Neuronal stem cell (in vitro differentiated cells): ENCODE data around the gene FAF1.
"Not testable (repeated sequence)": the region's sequence is repeated elsewhere in the genome, so short reads cannot be mapped to it uniquely, and the experiment has no call there.

Experiments used
- DNase-seq: peaks from one replicate; pipeline ENCODE4 v3.0.0-alpha.2; 2013; ENCODE audit warnings: low spot score
- H2AFZ ChIP-seq: one replicate; pipeline ENCODE4 v1.6.1; 2013; ENCODE audit warnings: mild to moderate bottlenecking, low read length, inconsistent platforms
- H2AK5ac ChIP-seq: 2 replicates; pipeline ENCODE4 v1.6.1; 2013; ENCODE audit warnings: low read depth, mild to moderate bottlenecking, inconsistent platforms, low read length, moderate library complexity, mixed read lengths
- H2BK120ac ChIP-seq: 2 replicates; pipeline ENCODE4 v1.6.1; 2013; ENCODE audit warnings: low read depth, mild to moderate bottlenecking, inconsistent platforms, low read length, moderate library complexity, mixed read lengths
- H2BK12ac ChIP-seq: one replicate; pipeline ENCODE4 v1.6.1; 2013; ENCODE audit warnings: low read length, inconsistent platforms
- H2BK15ac ChIP-seq: 2 replicates; pipeline ENCODE4 v1.6.1; 2013; ENCODE audit warnings: mild to moderate bottlenecking, low read length, inconsistent platforms, mixed read lengths
- H2BK5ac ChIP-seq: one replicate; pipeline ENCODE4 v1.6.1; 2013; ENCODE audit warnings: inconsistent platforms, mild to moderate bottlenecking, low read length, moderate library complexity
- H3K14ac ChIP-seq: one replicate; pipeline ENCODE4 v1.6.1; 2013; ENCODE audit warnings: low read length, inconsistent platforms
- H3K18ac ChIP-seq: 2 replicates; pipeline ENCODE4 v1.6.1; 2013; ENCODE audit warnings: low read length, inconsistent platforms
- H3K23ac ChIP-seq: 2 replicates; pipeline ENCODE4 v1.6.1; 2013; ENCODE audit warnings: low read depth, mild to moderate bottlenecking, mixed read lengths, low read length, inconsistent platforms; ENCODE audit not compliant: poor library complexity
- H3K27ac ChIP-seq: replicated peaks from 3 replicates; pipeline ENCODE4 v1.5.1; 2013; ENCODE audit warnings: low read length, inconsistent platforms
- H3K27me3 ChIP-seq, 3 experiments: 2 replicates each; pipeline ENCODE4 v1.6.1; 2013; ENCODE audit warnings: low read length in 3 of 3, mild to moderate bottlenecking in 2 of 3, inconsistent platforms in 1 of 3, low read depth in 1 of 3, mixed read lengths in 1 of 3, moderate library complexity in 1 of 3; ENCODE audit not compliant: control insufficient read depth in 3 of 3, insufficient read depth in 3 of 3
- H3K36me3 ChIP-seq, 2 donors: replicated peaks in 1 of 2; 2 replicates each; pipeline ENCODE4 v1.6.1; 2013; ENCODE audit warnings: low read length in 2 of 2; ENCODE audit not compliant: control insufficient read depth in 2 of 2, insufficient read depth in 2 of 2
- H3K4ac ChIP-seq: 2 replicates; pipeline ENCODE4 v1.6.1; 2013; ENCODE audit warnings: inconsistent platforms, mild to moderate bottlenecking, low read length, moderate library complexity
- H3K4me1 ChIP-seq, 2 donors: 1 replicate in 1 of 2; 2 replicates in 1 of 2; pipeline ENCODE4 v1.6.1; 2013; ENCODE audit warnings: low read length in 2 of 2, low read depth in 1 of 2; ENCODE audit not compliant: control insufficient read depth in 2 of 2, insufficient read depth in 1 of 2
- H3K4me2 ChIP-seq: one replicate; pipeline ENCODE4 v1.6.1; 2013; ENCODE audit warnings: mild to moderate bottlenecking, low read length, inconsistent platforms; ENCODE audit not compliant: insufficient read depth, poor library complexity, severe bottlenecking
- H3K4me3 ChIP-seq, 2 donors: 2 replicates each; pipeline ENCODE4 v1.5.1; 2013; ENCODE audit warnings: low read length in 2 of 2, mild to moderate bottlenecking in 2 of 2, inconsistent platforms in 1 of 2, moderate library complexity in 1 of 2
- H3K79me1 ChIP-seq: one replicate; pipeline ENCODE4 v1.6.1; 2013; ENCODE audit warnings: low read depth, mild to moderate bottlenecking, inconsistent platforms, low read length, moderate library complexity
- H3K9ac ChIP-seq: one replicate; pipeline ENCODE4 v1.6.1; 2013; ENCODE audit warnings: mild to moderate bottlenecking, low read depth, low read length, inconsistent platforms; ENCODE audit not compliant: poor library complexity
- H3K9me3 ChIP-seq, 2 donors: replicated peaks in 1 of 2; 2 replicates each; pipeline versions ENCODE3 to v1.6.1; 2013; ENCODE audit warnings: low read length in 2 of 2, mild to moderate bottlenecking in 2 of 2, inconsistent platforms in 1 of 2, low read depth in 1 of 2, mixed read lengths in 1 of 2, moderate library complexity in 1 of 2; ENCODE audit not compliant: control insufficient read depth in 2 of 2, insufficient read depth in 1 of 2
- H4K8ac ChIP-seq: one replicate; pipeline ENCODE4 v1.6.1; 2013; ENCODE audit warnings: low read depth, mild to moderate bottlenecking, inconsistent platforms, low read length, moderate library complexity
- H4K91ac ChIP-seq: one replicate; pipeline ENCODE4 v1.6.1; 2013; ENCODE audit warnings: low read length, low read depth, mild to moderate bottlenecking, inconsistent platforms; ENCODE audit not compliant: poor library complexity
- WGBS, 2 donors: extraction: QIAGEN DNeasy Blood & Tissue Kit; methylation state at CpG; one replicate each; pipeline ENCODE4 v1.1.7; 2013; ENCODE audit warnings: missing lambda C conversion rate in 2 of 2, mixed read lengths in 1 of 2; ENCODE audit not compliant: insufficient read length in 2 of 2, insufficient replicate concordance in 1 of 2; ENCODE audit errors: extremely low coverage in 2 of 2; 5-methylcytosine and 5-hydroxymethylcytosine counted together

Gene FAF1

DNA sequence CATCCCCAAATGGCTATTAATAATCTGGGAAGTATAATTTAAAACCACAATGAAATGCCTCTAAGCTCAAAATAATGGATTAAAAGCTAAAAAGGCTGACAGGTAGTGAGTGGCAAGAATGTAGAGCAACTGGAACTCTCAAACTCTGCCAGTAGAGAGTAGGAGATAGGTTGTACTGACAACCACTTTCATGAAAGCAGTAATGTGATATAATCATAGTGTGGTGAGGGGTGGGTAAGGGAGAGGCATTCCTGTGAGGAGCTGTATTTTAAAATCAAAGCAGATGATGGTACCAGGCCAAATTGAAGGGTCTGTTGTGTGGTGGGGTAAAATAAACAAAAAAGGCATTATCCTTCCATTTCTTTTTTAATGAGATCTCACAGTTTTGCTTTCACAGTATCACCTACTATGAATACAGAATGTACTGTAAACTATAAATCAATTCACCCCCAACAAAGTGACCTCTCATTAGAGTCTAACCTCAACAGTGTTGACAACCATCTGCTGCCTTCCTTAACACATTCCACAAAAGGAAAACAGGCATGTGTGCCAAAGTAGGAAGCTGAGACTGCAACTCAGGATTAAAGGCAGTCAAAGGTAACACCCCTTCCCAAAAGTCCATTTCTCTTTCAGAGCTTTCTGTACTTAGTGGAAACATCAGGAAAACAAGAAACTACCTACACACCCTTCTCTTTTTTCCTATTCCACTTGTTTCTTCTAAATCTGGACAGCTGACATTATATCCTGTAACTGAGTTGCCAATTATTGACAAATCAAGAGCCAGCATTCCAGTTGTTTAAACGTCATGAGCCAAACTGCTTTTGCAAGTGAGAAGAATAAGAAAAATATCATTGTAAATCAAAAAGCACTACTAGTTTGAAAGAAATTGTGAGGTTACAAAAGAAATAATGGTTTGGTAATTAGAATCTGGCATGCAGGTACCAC lies 130.8 kb downstream of the FAF1 start:
- H3K4me3 ChIP-seq, result no peak overlapping the region
- H2AK5ac ChIP-seq, result no peak overlapping the region
- H4K8ac ChIP-seq, result no peak overlapping the region
- H3K27me3 ChIP-seq, result no peaks in the 10 kb centered on the region
- H2BK15ac ChIP-seq, result no peak overlapping the region
- H2BK5ac ChIP-seq, result no peak overlapping the region
- no peak overlapping the region for H4K91ac ChIP-seq
- no peak overlapping the region for H3K4ac ChIP-seq
- H3K79me1 ChIP-seq, result no peaks in the 10 kb centered on the region
- no peak overlapping the region for H3K23ac ChIP-seq
- no peak overlapping the region for H3K4me2 ChIP-seq
- H2BK120ac ChIP-seq, result no peak overlapping the region
- H3K27ac ChIP-seq, result no peak overlapping the region
- no peak for DNase-seq
- H3K36me3 ChIP-seq, result peaks cover 0 to 1% of the 10 kb centered on the region in 2 donors
- H3K9ac ChIP-seq, result no peak overlapping the region
- WGBS, 2 donors, result no CpG with 5 or more reads among the region's 1 CpG
- no peak overlapping the region for H3K18ac ChIP-seq
- no peak overlapping the region for H2BK12ac ChIP-seq
- H3K9me3 ChIP-seq, result peaks cover 3 to 7% of the 10 kb centered on the region in 2 donors
- no peak overlapping the region for H3K14ac ChIP-seq
- H2AFZ ChIP-seq, result no peak overlapping the region
- H3K4me1 ChIP-seq, result no peaks in the 10 kb centered on the region

GRCh38 chr1:50827546-50827945 lies 132.5 kb downstream of the FAF1 start:
- no CpG with 5 or more reads among the region's 4 CpGs for WGBS, 2 donors

GRCh38 chr1:50826792-50827191 lies 133.3 kb downstream of the FAF1 start:
- H2BK15ac ChIP-seq, H3K4me1 ChIP-seq, H3K27ac ChIP-seq, H3K23ac ChIP-seq, H2AFZ ChIP-seq, H2BK120ac ChIP-seq, H3K4ac ChIP-seq, H2AK5ac ChIP-seq, H3K18ac ChIP-seq, H3K9me3 ChIP-seq, H3K4me2 ChIP-seq, H4K8ac ChIP-seq, H3K27me3 ChIP-seq, H2BK5ac ChIP-seq, H4K91ac ChIP-seq, H3K14ac ChIP-seq, DNase-seq, H3K4me3 ChIP-seq, H3K36me3 ChIP-seq, H3K79me1 ChIP-seq, H2BK12ac ChIP-seq, H3K9ac ChIP-seq: not testable (repeated sequence)
- no CpG with 5 or more reads among the region's 21 CpGs for WGBS, 2 donors

More at GRCh38 chr1:50827546-50827945, 132.5 kb downstream of the FAF1 start:
- no peak overlapping the region for H3K23ac ChIP-seq
- no peaks in the 10 kb centered on the region for H3K27me3 ChIP-seq
- no peak overlapping the region for H2BK15ac ChIP-seq
- H3K36me3 ChIP-seq, result peaks cover 0 to 1% of the 10 kb centered on the region in 2 donors
- H3K4me2 ChIP-seq, result no peak overlapping the region
- H2BK120ac ChIP-seq, result no peak overlapping the region
- H3K79me1 ChIP-seq, result no peaks in the 10 kb centered on the region
- no peak overlapping the region for H3K9ac ChIP-seq
- no peaks in the 10 kb centered on the region for H3K4me1 ChIP-seq
- no peak overlapping the region for H3K27ac ChIP-seq
- H4K8ac ChIP-seq, result no peak overlapping the region
- peaks cover 3 to 7% of the 10 kb centered on the region in 2 donors for H3K9me3 ChIP-seq
- H3K14ac ChIP-seq, result no peak overlapping the region
- DNase-seq, result no peak
- no peak overlapping the region for H4K91ac ChIP-seq
- H2BK12ac ChIP-seq, result no peak overlapping the region
- no peak overlapping the region for H2AFZ ChIP-seq
- no peak overlapping the region for H2AK5ac ChIP-seq
- no peak overlapping the region for H3K18ac ChIP-seq
- H3K4me3 ChIP-seq, result no peak overlapping the region
- no peak overlapping the region for H3K4ac ChIP-seq
- H2BK5ac ChIP-seq, result no peak overlapping the region

DNA sequence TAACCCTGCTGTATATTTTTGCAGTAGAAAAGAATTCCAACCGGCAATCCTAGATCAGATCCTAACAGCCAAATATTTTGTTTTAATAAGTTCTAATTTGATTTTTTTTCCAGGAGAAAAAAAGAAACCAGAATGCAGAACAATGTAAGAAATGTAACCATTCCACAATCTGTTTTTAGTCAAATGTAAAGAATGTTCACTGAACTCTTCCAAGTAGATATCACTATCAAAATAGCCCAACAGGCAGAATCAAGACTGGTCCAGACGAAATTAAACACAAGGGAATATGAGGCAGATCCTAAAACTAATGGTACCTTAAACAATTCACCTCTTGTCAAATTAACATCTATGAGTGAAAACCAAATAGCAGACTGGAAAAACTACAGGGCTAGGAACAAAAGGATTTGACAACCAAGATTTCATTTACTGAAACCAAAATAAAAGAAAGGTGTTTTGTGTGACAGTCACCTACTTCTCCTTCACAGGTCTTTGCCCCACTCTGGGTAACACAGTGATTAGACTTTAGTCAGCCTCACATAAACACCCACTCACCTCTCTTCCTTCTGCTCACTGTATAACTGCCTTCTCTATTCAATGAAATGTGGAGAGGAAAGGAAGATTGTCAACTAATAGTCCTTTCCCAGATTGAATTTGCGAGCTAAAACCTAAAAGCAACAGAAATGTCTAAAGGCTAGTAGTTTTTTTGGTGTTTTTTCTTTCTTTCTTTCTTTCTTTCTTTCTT lies 137.9 kb downstream of the FAF1 start:
- H3K4me2 ChIP-seq, result no peak overlapping the region
- no peak overlapping the region for H2AFZ ChIP-seq
- H3K79me1 ChIP-seq, result no peaks in the 10 kb centered on the region
- no peak overlapping the region for H2AK5ac ChIP-seq
- no peak overlapping the region for H2BK5ac ChIP-seq
- H3K14ac ChIP-seq, result no peak overlapping the region
- no peak overlapping the region for H3K23ac ChIP-seq
- no peaks in the 10 kb centered on the region for H3K36me3 ChIP-seq
- no peak overlapping the region for H3K4me3 ChIP-seq
- no peaks in the 10 kb centered on the region for H3K9me3 ChIP-seq
- no peak overlapping the region for H2BK120ac ChIP-seq
- no peak overlapping the region for H3K4ac ChIP-seq
- H2BK12ac ChIP-seq, result no peak overlapping the region
- no peaks in the 10 kb centered on the region for H3K27me3 ChIP-seq
- no peak overlapping the region for H3K18ac ChIP-seq
- H3K27ac ChIP-seq, result no peak overlapping the region
- H4K8ac ChIP-seq, result no peak overlapping the region
- WGBS, 2 donors, result no CpG with 5 or more reads among the region's 3 CpGs
- H3K4me1 ChIP-seq, result no peaks in the 10 kb centered on the region
- no peak for DNase-seq
- no peak overlapping the region for H3K9ac ChIP-seq
- no peak overlapping the region for H4K91ac ChIP-seq
- H2BK15ac ChIP-seq, result no peak overlapping the region
